NCI-H226 (cell line): Measurements from ENCODE around the gene IFT88.

Experiments used
- DNase-seq: peaks from one replicate; pipeline ENCODE4 v3.0.0-alpha.2; 2015

IFT88 gene

GRCh38 chr13:20719783-20720182 lies 152.8 kb downstream of the IFT88 start:
- DNase-seq: no peak

DNA sequence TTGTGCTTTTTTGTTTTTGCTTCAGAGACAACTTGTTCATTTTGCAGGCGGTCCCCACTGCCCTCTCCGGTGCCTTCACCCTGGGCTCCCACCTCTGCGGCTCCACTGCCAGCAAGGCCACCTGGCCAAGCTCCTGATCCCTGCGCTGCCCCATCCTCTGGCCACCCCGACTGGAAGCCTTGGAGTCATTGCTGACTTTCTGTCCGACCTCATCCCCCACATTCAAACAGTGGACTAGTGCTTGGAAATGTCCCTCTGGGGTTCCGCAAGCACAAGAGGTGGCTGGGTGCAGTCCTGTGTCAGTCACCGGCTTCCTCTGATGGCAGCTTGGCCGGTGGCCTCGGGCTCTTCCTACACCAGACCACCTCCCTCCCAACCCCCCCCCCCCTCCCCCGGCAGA lies 153.5 kb downstream of the IFT88 start:
- DNase-seq: no peak

DNA sequence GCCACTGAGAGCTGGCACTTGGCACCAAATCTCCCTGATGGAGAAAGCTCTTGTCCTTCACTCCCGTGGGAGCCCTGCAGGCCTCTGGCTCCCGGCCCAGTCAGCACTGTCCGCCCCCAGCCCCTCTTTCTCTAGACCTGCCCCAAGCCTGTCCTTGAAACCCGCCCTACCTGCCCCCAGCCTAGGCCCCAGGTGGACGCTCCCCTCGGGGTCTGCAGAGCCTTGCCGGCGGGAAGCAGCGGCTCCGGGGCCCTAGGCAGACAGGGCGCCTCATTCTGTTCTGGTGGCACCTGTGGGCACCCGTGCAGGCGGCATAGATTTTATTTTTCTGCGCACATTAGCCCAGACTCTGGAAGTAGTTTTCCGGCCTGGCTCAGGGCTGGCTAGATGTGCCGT lies 154.1 kb downstream of the IFT88 start:
- DNase-seq: no peak

- peak; percentile 45 for DNase-seq
Observed at GRCh38 chr13:20721454-20722357, 154.7 kb downstream of the IFT88 start.

GRCh38 chr13:20727856-20728255 lies 160.9 kb downstream of the IFT88 start:
- DNase-seq: no peak

DNA sequence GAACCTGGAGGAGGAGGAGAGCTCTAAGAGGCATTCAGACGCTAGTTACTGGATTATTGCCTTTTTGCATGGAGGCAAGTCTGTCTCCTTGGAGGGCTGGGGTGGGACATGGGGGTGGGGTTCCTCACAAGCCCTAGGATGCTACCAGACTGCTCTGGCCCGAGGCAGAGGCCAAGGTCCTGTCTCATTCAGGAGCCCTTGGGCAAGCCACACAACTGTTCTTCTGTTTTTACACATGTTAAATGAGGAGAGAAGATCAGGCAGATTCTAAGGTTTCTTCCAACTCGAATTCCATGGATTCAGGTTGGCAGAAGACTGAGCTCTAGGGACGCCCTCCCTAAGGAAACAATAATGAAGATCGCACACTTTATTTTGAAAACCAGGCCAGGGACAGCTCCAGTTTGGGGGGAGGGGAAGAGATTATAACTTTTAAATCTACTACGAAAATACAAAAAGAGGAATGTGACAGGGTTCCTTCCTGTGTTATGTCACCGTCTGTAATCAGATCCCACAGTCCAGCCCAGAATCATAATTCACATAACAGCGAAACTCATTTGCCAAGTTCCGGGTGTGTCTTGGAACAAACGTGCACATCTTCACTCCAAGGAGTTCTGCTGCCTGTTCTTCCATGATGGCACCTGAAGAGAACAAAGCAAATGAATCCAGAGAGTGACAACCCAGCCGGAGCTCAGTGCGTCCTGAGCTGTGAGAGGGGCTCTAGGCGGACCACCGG lies 161.8 kb downstream of the IFT88 start:
- DNase-seq: no peak

- no peak for DNase-seq
Observed at GRCh38 chr13:20729633-20730585, 163.0 kb downstream of the IFT88 start.

DNA sequence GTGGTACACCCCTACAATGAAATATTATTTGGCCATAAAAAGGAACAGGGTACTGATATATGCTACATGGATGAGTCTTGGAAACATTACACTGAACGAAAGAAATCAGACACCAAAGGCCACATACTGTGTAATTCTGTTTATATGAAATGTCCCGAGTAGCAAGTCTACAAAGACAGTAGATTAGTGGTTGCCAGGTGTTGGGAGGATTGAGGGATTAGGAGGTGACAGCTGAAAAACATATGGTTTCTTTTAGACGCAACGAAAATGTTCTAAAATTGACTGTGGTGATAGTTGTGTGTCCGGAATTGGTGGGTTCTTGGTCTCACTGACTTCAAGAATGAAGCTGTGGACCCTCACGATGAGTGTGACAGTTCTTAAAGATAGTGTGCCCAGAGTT lies 171.7 kb downstream of the IFT88 start:
- DNase-seq: no peak

DNA sequence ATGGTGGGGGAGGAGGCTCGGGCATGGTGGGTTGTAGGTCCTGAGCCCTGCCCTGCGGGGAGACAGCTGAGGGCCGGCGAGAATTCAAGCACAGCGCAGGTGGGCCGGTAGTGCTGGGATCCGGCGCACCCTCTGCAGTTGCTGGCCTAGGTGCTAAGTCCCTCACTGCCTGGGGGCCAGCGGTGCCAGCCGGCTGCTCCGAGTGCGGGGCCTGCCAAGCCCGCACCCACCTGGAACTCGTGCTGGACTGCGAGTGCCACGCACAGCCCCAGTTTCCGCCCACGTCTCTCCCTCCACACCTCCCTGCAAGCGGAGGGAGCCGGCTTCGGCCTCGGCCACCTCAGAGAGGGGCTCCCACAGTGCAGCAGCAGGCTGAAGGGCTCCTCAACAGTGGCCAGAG lies 173.1 kb downstream of the IFT88 start:
- DNase-seq: no peak
